Mucosa of descending colon (tissue), 3 donors: ENCODE measurements around the gene SPATA6L. TPM values are rescaled to one million over a fixed set of nuclear protein-coding genes. Genes with fewer than 3 reads are reported as not detected.

ENCODE experiments used
- ATAC-seq: fragments of 200-7000 bp; cut with Tn5 transposase; one replicate; pipeline ENCODE4 v1.9.1; 2020; ENCODE audit warnings: mild to moderate bottlenecking, moderate library complexity
- DNase-seq, 3 donors: peaks; one replicate each; pipeline ENCODE4 v3.0.0-alpha.2; 2020
- H3K36me3 ChIP-seq: fragments of 200-600 bp; one replicate; pipeline ENCODE4 v1.8.0; 2021; ENCODE audit warnings: low read depth, mild to moderate bottlenecking
- H3K4me1 ChIP-seq: fragments of 200-600 bp; one replicate; pipeline ENCODE4 v1.8.0; 2021; ENCODE audit warnings: low read depth, mild to moderate bottlenecking
- H3K4me3 ChIP-seq: fragments of 200-600 bp; one replicate; pipeline ENCODE4 v1.8.0; 2021; ENCODE audit warnings: mild to moderate bottlenecking
- H3K9me3 ChIP-seq: fragments of 200-600 bp; one replicate; pipeline ENCODE4 v1.8.0; 2021; ENCODE audit warnings: mild to moderate bottlenecking
- intact Hi-C, 2 donors: fragments of 100-400 bp; cut with DNase I in 1 of 2; cut with micrococcal nuclease in 1 of 2; formaldehyde crosslinking; loops; one replicate each; pipeline versions ENCODE4 v1.11.0 to v1.11.1; 2022; cut with DNase I, micrococcal nuclease
- total RNA-seq, 3 donors: library from RNA; stranded (reverse); fragmentation: NEBNext Ultra II Directional in 2 of 3; extraction: Animal tissue kit (Norgen Biotek cat#: 25700) in 2 of 3; gene quantifications; one replicate each; pipeline versions ENCODE4 v1.2.1 to v1.2.4, GENCODE V29; 2021 to 2023
- TF ChIP-seq, protein P1 (sequence below): fragments of 200-600 bp; IDR thresholded peaks from one replicate; pipeline ENCODE4 v1.8.0; 2022; ENCODE audit warnings: antibody characterized with exemption, mild to moderate bottlenecking
- donor health status: DM: no; HTN: no; CAD: no; lungs with moderate emphysema.
- donor health status: DM: no; HTN: no; CAD: no.
- donor health status: DM: no; HTN: yes; CAD: no.

SPATA6L gene
- total RNA-seq, 3 donors from 2014 or later, result 4.5 to 4.9 (median 4.7) TPM

DNA sequence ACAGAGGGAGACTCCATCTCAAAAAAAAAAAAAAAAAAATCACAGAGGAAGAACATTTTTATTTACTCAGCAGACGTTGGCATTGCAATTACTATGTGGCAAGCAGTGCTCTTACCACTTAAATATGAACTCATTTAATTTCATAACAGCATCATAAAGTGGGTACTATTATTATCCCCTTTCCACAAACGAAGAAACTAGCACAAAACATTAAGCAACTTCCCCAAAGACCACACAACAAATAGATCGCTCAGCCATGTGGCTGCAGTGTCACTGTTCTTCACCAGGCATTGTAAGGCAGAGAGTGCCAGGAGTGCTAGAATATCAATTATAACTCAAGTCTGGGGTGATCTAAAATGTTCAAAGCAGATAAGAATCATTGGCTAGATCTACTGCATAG, 74.0 kb downstream of the SPATA6L start:
- Histone ChIP-seq H3K9me3 (no peaks in the 10 kb centered on the region), H3K4me1 (no peaks in the 10 kb centered on the region), H3K36me3 (no peaks in the 10 kb centered on the region), H3K4me3 (no peak overlapping the region)
- intact Hi-C loops, result no loop called here
- TF ChIP-seq, protein P1, sequence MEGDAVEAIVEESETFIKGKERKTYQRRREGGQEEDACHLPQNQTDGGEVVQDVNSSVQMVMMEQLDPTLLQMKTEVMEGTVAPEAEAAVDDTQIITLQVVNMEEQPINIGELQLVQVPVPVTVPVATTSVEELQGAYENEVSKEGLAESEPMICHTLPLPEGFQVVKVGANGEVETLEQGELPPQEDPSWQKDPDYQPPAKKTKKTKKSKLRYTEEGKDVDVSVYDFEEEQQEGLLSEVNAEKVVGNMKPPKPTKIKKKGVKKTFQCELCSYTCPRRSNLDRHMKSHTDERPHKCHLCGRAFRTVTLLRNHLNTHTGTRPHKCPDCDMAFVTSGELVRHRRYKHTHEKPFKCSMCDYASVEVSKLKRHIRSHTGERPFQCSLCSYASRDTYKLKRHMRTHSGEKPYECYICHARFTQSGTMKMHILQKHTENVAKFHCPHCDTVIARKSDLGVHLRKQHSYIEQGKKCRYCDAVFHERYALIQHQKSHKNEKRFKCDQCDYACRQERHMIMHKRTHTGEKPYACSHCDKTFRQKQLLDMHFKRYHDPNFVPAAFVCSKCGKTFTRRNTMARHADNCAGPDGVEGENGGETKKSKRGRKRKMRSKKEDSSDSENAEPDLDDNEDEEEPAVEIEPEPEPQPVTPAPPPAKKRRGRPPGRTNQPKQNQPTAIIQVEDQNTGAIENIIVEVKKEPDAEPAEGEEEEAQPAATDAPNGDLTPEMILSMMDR, result no peak
- no peak for DNase-seq
- ATAC-seq, result no peak

DNA sequence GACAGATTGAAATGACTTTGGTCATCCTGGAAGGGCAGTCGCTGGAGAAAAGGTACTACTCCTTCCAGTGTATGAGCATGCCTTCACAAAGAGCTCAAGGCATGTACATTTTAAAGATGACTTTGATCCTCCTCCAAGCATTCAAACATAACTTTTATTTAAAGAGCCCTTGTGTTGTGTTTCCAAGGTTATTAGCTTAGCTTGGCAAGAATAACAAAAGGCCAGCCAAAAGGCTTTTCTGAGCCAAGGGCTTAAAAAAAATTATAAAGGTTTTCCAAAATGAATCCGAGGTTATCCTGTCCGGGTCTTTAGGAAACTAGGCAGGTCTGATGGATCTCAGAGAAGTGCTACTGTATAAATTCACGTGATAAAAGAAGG, 75.2 kb downstream of the SPATA6L start:
- H3K9me3 ChIP-seq, result no peaks in the 10 kb centered on the region
- DNase-seq, result no peak
- TF ChIP-seq, protein P1, result no peak
- H3K36me3 ChIP-seq, result no peaks in the 10 kb centered on the region
- H3K4me1 ChIP-seq, result no peaks in the 10 kb centered on the region
- H3K4me3 ChIP-seq, result no peak overlapping the region
- intact Hi-C loops, result no loop called here
- ATAC-seq, result no peak

DNA sequence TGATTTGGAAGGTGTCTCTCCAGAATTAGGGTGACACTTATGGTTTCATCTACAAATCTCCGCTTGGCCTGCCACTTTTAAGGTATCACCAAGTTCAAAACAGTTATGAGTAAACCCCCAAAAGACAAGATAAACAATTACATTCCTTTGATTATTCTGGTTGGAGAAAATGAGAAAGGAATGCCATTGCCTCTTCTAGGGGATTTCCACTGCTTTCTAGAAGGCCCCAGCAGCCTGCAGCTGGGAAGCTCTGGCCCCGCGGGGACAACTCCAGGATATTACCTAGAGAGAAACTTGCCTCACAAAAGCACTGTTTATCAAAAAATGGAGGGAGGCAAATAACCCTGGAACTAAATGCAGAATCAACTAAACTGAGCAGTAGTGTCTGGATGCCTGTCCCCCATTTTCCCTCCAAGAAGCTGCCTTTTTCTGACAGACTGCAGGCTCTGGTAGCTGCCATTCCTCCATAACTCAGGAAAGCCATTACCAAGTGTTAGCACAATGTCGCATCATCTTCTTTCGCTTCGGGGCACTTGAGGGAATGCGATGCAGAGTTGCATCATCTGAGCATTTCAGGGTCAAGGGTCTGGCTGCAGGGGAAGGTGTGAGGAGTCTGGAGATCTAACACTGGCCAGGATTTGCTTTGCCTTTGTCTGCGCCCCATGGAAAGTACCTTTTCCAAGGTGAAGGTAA, 75.7 kb downstream of the SPATA6L start:
- Histone ChIP-seq H3K36me3 (no peaks in the 10 kb centered on the region), H3K9me3 (no peaks in the 10 kb centered on the region), H3K4me1 (no peaks in the 10 kb centered on the region), H3K4me3 (no peak overlapping the region)
- intact Hi-C loops, result no loop called here
- DNase-seq (no peak), ATAC-seq (no peak)
- TF ChIP-seq, protein P1, result no peak

DNA sequence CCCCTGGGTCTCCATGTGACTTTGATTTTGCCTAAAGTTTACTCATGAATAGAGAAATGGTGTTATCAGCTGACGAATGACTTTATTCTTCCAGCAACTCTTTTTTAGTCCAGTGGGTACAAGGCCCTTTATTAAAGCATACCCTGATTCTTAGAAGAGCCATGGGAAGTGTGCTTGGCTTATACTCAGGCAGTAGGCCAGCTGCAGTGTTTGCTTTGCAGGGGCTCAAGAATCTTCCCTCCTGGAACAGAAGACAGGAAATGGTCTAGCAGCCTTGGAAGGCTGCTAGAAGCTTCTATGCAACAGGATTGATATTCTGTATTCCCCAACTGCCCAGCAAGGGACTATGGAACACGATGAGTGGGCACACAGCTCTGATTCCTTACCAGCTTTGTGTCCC, 77.6 kb downstream of the SPATA6L start:
- DNase-seq (no peak), ATAC-seq (no peak)
- intact Hi-C loops, result no loop called here
- no peaks in the 10 kb centered on the region for H3K36me3 ChIP-seq
- H3K9me3 ChIP-seq, result no peaks in the 10 kb centered on the region
- no peaks in the 10 kb centered on the region for H3K4me1 ChIP-seq
- H3K4me3 ChIP-seq, result no peak overlapping the region
- TF ChIP-seq, protein P1, result no peak

DNA sequence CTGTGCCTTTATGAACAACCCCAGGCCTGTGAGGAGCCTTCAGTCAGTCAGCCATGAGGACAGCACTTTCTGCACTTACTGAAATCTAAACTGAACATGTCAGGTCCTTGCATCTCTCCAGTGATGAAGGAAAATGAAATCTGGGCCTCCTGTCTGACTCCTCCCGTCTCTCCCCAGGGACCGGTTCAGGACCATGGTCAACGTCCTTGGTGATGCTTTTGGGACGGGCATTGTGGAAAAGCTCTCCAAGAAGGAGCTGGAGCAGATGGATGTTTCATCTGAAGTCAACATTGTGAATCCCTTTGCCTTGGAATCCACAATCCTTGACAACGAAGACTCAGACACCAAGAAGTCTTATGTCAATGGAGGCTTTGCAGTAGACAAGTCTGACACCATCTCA, 81.1 kb downstream of the SPATA6L start:
- intact Hi-C loops, result no loop called here
- H3K9me3 ChIP-seq, result no peaks in the 10 kb centered on the region
- no peak for DNase-seq
- no peak overlapping the region for H3K4me3 ChIP-seq
- no peak for ATAC-seq
- no peaks in the 10 kb centered on the region for H3K4me1 ChIP-seq
- H3K36me3 ChIP-seq, result no peaks in the 10 kb centered on the region
- TF ChIP-seq, protein P1, result no peak

DNA sequence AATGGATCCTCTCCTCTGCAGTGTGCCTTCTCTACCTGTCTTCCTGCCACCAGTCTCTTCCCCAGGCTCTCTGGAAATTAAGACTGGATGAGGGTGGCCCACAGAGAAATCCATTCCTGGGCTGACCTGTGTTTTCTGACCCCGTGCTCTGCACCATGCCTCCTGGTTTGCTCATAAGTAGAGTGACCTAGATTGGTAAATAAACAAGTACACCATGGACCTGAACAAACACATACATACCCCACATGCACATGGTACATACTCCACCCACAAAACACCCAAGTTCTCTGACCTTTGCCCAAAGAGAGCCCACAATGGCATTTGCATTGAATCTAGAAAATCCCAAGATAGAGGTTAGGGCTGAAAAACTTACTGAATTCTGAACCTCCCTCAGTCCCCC, 81.6 kb downstream of the SPATA6L start:
- Histone ChIP-seq H3K9me3 (no peaks in the 10 kb centered on the region), H3K4me3 (no peak overlapping the region), H3K4me1 (no peaks in the 10 kb centered on the region), H3K36me3 (no peaks in the 10 kb centered on the region)
- TF ChIP-seq, protein P1, result no peak
- intact Hi-C loops, result no loop called here
- no peak for ATAC-seq
- DNase-seq, result no peak
